NCI-H146 treated with DMSO at 0.1 percent for 48 hours (cell line): ENCODE results near the gene DGUOK.
"Not testable (repeated sequence)": the region's sequence is repeated elsewhere in the genome, so short reads cannot be mapped to it uniquely, and the experiment has no call there.

Experiments
- DNase-seq: peaks from one replicate; lab custom pipeline; 2025; ENCODE audit not compliant: unreplicated experiment; lab: John Stamatoyannopoulos, UW

DGUOK gene

DNA sequence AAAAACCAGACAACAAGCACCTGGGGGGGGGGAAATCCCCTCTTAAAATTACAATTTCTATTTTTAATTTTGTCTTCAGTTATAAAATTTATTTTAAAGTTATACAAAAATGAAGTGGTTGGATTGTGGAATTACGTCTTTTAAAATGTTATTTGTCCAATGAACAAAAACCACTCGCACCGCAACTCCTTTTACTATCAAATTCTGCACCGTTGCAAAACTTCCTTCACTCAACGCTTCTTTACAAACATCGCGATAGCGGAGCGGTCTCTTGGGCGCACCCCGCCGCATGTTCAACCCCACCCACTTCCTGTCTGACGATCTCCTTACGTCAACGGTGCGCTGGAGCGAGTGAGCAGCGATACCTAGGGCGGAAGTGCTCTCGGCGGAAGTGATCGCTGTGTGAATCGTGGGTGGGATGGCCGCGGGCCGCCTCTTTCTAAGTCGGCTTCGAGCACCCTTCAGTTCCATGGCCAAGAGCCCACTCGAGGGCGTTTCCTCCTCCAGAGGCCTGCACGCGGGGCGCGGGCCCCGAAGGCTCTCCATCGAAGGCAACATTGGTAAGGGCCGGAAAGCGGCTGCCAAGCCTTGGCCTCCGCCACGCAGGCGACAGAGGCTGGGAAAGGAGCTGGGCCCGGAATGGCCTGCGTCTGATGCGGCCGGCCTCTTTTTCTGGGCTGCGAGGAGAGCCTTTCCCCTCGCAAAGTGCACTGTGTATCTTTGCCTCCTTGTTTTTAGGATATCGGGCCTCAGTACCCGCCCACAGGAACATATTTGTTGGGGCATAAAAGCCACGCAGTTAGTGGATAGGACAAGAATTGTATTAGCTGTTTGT, at the start of gene DGUOK:
Gene DGUOK (plus strand): TSS at position 388 of the 835 bp plus-strand sequence. CDS start 31 bp downstream, at position 419.
- DNase-seq = peak; percentile 95

DNA sequence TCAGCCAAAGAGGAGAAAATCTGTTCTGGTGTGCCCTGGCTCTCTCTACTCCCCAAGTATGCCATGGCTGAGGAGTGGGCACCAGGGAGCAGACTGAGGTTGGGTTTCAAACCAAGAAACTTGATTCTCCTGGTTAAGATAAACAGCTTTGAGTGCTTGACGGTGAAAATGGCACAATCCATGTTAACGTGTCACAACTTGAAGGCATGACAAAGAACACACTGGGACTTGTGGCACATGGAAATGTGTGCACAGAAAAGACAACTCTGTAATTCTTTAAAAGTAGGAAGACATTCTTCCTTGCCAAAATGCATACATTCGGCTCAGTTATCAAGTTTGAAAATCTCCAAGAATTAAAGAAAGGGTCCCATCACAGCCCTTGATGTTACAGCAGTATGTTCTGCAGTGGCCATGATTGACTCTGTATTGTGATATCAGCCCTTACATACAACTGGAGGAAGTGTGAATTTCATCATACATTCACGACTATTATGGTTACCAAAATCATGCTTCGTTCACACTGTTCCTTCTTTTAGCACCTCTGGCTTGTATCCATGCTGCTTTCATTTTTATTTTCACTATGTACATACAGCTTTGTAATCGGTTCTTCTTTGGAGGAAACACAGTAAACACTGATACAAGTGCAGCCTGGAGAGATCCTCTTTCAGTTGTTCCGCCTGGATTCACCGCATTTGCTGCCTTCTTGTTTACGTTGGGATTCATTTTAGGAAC, 49.4 kb upstream of the DGUOK start:
- DNase-seq = no peak

DNA sequence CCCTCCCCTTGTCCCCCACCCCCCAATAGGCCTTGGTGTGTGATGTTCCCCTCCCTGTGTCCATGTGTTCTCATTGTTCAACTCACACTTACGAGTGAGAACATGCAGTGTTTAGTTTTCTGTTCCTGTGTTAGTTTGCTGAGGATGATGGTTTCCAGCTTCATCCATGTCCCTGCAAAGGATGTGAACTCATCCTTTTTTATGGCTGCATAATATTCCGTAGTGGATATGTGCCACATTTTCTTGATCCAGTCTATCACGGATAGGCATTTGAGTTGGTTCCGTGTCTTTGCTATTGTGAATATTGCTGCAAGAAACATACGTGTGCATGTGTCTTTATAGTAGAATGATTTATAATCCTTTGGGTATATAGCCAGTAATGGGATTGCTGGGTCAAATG, 48.7 kb upstream of the DGUOK start:
- not testable (repeated sequence) for DNase-seq

DNA sequence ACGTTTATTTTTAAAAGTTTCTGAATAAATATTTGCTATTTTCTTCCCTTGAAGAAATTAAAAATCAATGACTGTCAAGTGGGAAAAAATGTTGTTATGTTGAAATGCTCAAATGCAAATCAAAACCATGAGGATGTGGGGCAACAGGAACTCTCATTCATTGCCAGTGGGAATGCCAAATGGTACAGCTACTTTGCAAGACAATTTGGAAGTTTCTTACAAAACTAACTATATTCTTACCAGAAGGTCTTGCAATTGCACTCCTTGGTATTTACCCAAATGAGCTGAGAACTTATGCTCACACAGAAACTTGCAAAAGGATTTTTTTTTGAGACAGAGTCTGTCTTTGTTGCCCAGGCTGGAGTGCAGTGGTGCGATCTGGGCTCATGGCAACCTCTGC, 41.3 kb upstream of the DGUOK start:
- no peak for DNase-seq

DNA sequence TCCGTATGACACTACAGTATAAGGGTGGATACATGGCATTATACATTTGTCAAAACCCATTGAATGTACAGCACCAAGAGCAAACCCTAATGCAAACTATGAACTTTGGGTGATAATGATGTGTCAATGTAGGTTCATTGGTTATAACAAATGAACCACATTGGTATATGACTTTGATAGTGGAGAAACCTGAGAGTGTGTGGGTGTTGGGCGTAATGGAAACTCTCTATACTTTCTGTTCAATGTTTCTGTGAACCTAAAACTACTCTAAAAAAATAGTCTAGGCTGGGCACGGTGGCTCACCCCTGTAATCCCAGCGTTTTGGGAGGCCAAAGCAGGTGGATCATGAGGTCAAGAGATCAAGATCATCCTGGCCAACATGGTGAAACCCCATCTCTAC, 40.3 kb upstream of the DGUOK start:
- no peak for DNase-seq

DNA sequence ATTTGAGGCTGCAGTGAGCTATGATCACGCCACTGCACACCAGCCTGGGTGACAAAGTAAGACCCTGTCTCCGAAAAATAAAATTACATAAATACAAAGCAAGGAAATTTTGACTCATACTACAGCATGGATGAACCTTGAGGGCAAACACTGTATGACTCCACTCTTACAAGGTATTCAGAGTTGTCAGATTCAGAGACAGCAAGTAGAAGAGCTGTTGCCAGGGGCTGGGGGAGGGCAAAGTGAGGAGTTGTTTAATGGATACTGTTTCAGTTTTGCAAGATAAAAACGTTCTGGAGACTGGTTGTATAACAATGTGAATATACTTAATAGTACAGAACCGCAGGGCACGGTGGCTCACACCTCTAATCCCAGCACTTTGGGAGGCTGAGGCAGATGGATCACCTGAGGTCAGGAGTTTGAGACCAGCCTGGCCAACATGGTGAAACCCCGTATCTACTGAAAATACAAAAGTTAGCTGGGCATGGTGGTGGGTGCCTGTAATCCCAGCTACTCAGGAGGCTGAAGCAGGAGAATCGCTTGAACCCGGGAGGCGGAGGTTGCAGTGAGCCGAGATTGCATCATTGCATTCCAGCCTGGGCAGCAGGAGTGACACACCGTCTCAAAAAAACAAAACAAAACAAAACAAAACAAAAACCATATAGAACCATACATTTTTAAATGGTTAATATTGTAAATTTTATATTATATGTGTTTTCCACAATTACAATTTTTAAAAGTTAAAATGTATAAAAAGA, 38.9 kb upstream of the DGUOK start:
- not testable (repeated sequence) for DNase-seq

DNA sequence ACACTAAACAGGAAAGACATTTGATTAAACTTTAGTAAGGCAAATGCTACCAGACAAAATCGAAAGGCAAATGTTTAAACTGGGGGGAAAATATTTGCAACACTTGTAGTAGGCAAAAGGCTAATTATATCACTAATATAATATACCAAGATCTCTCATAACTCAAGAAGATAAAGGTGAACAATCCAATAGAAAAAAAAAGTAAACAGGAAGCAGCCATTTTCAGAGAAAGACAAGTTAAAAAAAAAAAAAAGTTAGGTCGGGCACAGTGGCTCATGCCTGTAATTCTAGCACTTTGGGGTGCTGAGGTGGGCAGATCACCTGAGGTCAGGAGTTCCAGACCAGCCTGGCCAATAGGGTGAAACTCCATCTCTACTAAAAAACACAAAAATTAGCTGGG, 38.3 kb upstream of the DGUOK start:
- no peak for DNase-seq

DNA sequence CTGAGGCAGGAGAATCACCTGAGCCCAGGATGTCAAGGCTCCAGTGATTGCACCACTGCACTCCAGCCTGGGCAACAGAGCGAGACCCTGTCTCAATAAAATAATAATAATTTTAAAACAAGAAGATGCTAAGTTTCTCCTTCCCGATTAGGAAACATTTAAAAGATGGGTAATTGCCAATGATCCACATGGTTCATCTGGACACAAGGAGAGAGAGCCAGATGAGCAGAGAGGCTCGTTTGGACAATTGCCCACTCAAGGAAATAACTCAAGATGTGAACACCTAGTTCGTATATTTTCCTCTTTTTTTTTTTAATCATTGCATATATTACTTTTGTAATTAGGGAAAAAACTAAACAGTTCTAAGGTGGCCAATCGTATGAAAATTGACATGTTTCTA, 37.5 kb upstream of the DGUOK start:
- no peak for DNase-seq

DNA sequence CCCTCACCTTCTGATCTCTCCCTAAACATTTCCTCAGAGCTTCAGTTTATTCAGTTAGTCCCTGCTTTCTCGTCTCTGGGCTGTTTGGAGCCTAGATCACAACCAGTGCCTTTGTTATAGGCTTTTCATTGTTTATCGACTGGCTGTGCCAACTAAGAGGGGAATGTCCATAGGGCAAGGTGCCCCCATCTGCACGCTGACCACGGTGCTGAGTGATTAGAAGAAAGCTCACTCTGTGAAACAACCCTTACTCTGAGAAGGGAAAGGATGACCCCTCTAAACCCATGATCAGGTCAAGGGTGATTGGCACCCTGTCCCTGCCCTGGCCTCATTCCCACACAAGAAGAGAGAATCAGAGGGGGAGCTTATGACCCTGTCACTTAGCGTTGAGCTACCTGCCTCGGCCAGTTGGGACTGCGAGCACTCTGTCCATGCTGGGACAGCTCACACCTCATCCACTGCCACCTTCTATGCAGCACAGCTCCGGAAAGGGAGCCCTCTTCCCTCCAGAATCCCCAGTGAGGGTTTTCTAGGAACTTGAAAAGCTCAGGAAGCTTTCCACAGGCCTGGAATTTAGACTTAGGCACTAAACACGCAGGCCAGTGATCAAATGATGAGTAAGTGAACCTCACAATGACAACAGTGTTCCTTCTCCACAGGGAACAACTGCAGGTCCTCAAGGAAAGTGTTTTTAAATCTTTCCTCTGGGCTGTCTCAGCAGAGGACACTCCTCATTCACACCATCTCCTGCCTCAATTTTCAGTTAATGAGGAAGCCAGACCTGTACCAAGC, 36.2 kb upstream of the DGUOK start:
- DNase-seq = no peak

DNA sequence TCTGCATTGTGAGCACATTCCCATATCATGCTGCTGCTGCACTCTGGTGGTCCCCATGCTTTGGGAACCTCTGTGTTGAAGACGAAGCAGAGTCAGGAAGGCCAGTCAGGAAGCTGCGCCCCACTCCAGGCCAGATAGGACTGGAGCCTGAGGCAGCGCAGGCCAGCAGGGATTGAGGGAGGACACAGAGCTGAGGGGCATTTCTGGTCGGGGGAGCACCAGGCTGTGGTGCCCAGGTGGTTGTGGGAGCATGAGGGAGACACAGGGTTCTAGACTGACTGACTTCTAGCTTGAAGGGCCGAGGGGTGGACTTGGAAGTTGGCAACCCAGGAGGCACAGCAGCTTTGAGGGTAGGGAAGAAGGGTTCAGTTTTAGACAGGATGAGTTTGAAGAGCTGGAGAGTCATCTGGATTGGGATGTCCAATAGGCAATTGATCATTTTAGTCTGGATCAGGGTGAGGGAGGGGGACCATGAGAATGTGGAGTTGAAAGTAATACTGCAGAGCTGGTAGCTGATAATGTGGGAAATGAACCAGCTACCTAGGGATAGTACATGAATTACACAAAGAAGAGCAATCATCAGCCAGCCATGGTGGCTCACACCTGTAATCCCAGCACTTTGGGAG, 35.3 kb upstream of the DGUOK start:
- no peak for DNase-seq

DNA sequence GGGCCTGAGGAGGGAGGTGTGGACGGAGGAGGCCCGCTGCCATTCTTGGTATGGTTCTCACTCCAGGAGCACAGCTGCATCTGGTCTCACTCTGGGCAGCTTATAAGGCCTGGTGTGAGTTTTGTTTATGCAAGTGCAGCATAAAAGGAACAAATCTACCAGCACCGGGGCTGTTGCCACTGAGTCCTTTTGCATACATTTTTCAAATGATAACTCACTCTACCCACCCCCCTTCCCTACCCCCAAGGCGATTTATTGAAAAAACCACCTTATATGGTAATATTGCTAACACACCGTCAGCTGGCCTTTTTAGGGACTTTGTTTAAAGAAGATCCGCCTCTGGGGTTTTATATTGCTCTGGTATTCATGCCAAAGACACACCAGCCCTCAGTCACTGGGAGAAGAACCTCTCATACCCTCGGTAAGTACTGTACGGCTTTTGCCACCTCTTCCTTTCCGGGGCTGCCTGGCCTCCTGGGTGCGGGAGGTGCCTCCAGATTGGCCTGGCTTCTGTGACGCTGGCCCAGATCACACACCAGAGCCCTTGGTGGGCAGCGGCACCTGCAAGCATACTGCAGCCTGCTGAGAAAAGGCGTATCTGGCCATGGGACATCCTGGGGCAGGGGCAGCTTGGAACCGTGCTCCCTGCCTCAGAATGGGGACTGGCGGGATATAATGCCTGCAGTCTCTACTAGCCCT, 33.9 kb upstream of the DGUOK start, which contains the start of gene ACTG2:
Gene ACTG2 (plus strand): TSS at position 378 of the 699 bp plus-strand sequence. CDS start 8,304 bp downstream, outside the sequence.
- no peak for DNase-seq

DNA sequence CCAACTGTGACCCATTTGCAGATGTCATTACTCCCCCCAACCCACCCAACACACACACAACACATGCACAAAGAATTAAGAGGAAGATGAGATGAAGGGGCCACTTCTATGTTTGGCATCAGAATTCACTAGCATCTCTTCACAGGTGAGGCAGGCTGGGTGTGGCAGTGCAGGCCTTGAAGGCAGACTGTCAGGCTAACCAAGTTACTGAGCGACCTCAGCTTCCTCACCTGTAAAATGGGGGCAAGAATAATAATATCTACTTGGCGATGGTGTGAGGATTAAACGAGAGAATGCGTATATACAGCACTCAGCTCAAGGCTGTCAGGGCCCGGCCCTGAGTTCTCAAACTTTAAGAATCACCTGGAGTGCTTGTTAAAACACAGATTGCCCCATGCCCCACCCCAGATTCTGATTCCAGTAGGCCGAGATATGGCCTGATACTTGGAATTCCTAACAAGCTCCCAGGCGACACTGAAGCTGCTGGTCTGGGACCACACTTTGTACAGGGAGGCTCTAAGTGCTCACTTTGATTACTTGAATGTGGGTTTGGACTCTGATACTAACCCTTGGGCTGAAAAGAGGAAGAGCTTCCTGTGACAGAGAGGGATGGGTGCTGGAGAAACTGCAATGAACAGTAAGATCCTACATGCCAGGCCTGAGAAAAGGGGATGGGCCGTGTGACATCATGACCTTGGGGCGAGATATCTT, 32.8 kb upstream of the DGUOK start:
- DNase-seq = no peak

DNA sequence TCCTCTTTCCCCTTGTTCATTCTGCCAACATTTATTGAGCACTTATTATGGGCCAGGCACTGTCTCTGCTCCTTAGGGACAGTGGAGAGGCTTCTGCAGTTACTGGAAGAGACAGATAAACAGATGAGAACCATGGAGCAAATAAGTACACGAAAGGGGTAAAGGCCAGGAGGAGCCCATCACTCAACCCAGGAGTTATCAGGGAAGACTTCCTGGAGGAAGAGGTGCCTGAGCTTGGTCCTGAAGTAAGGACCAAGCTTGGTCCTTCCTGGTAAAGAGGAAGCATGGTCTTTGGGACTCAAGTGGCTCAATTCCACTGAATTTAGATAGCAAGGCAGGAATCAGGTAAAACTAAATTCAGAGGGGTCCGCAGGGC, 32.2 kb upstream of the DGUOK start:
- DNase-seq = no peak

DNA sequence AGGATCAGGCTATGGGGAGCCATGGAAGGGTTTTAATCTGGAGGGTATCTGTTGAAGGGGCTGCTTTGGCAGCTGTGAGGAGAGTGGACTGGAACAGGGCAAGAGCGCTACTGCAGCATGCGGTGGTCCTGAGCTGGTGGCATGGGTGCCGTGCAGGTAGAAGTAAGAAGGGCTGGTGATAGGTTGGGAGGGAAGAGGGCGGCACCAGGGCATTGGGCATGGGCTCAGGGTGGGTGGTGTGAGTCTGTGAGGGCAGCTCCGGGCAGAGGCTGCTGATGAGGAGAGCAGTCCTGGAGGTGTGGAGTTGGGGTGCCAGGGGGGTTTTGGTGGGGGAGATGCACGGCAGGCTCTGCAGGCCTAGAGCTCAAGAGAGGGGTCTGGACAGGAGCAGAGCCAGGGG, 31.8 kb upstream of the DGUOK start:
- no peak for DNase-seq

DNA sequence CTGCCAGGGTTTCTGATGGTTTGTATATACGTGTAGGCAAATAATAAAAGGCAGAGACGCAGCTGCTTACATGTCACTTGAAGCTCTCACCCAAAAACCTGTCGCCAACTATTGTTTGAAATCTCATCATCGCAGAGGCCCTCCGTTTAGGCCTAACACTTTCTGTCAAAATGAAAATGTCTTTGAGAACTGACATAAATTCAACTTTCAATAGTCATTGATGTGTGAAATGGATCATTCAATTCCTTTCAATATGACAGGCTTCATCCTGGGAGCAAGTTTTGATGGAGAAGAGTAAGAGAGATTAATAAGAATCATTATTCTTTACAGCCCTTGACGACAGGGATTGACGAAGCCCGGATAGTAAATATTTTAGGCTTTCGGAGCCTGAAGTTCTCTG, 31.2 kb upstream of the DGUOK start:
- DNase-seq = no peak

DNA sequence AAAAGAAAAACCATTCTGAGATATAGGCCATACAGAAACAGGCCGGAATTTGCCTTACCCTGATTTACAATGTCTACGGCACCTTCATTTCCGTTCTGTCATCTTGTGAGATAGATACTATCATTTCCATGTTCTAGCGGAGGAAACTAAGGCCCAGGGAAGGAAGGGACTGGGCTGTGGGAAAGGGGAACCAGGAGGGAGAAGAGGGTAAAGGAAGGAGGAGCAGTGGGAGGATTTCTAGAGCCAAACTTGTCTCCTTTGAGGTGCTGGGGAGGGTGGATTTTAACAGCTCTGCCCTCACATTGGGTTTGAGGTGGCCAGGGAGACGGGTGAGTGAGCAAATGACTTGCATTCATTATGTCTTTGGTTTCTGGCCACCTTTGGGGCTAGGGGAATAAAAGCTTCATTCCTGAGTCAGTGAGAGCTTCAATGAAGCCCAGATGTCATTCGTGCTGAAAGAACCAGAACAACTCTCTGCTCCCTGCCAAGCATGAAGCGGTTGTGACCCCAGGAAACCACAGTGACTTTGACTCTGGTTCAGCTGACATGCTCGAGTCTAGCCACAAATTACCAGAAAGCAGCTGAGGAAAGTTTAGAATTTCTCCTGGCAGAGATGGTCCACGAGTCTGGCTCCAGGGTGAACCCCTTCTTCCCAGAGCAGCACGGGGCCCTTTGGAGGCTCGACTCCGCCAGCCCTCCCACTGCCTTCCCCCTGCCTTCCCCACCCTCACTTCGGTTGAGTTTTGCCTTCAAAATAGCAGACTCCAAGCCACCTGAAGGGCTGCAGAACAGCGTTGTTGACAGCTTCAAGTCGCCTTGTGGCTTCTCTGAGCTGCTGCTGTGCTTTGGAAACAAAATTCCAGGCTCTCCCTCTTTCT, 30.1 kb upstream of the DGUOK start:
- DNase-seq = no peak

DNA sequence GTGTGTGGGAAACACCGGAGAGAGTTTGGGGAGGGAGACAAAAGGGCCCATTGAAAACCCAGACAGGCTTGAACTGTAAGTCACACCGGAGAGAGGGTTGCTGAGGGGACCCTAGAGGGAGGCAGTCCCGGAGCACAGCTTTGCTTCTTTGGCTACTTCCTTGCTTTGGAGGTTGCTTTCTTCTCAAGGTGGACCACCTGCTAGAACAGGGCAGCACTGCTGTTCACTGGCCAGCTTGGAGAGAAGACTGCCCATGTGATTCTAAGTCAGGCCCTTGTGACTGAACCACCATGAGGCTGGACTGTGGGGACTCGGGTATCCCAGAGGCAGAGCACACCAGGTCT, 29.5 kb upstream of the DGUOK start:
- no peak for DNase-seq

DNA sequence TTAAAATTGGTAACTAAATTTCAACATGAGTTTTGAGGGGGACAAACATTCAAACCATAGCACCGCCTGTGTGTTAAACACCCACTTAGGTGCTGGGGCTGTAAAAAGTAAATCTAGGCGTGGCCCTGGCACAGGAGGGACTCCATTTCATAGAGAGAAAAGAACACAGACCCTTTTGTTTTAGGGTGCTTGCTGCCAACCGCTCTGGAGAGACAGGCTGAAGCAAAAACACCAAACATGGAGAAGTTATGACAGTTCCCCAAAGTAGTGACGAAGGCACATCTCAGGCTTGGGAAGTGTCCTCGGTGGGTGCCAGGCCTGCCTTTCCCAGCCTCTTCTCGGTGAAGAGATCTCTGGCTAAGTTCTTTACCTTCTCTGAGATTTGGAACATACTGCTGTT, 28.7 kb upstream of the DGUOK start:
- no peak for DNase-seq
